Stimulated activated CD8-positive, alpha-beta memory T cell treated with anti-CD3 and anti-CD28 coated beads, Interleukin-15, amount 100 ng/mL, for 4 hours (primary cell): ENCODE data around the gene MEA1.

Experiments used
- DNase-seq, 2 donors: peaks; one replicate each; pipeline ENCODE4 v3.0.0-alpha.2; 2020; ENCODE audit warnings: low read depth in 2 of 2

The MEA1 gene

GRCh38 chr6:43038727-43039126 is 25.0 kb upstream of the MEA1 start:
- DNase-seq = no peak

- DNase-seq = no peak
These were observed 24.0 kb upstream of the MEA1 start for GRCh38 chr6:43037706-43038105.

GRCh38 chr6:43037197-43037596 is 23.5 kb upstream of the MEA1 start:
- DNase-seq = no peak

GRCh38 chr6:43036712-43037111 is 23.0 kb upstream of the MEA1 start:
- no peak for DNase-seq

- DNase-seq = no peak
These were observed 21.9 kb upstream of the MEA1 start for GRCh38 chr6:43035495-43036194.

GRCh38 chr6:43034190-43034525 is 20.4 kb upstream of the MEA1 start:
- DNase-seq = no peak

GRCh38 chr6:43033496-43034189 is 19.9 kb upstream of the MEA1 start:
- no peak for DNase-seq

GRCh38 chr6:43032326-43032725 is 18.6 kb upstream of the MEA1 start:
- no peak for DNase-seq

GRCh38 chr6:43029120-43029519 is 15.4 kb upstream of the MEA1 start:
- no peak for DNase-seq

GRCh38 chr6:43026365-43026764 is 12.6 kb upstream of the MEA1 start:
- DNase-seq = no peak

- DNase-seq = no peak
These were observed 10.7 kb upstream of the MEA1 start for GRCh38 chr6:43024436-43024835.

GRCh38 chr6:43021270-43022047 is 7.7 kb upstream of the MEA1 start, which contains the start of gene RRP36:
TSS of gene RRP36 (plus strand) at chr6:43021623. CDS start at chr6:43021655, 32 bp downstream.
- DNase-seq = peak; percentile 42 to 50

GRCh38 chr6:43020847-43021246 is 7.1 kb upstream of the MEA1 start:
- no peak for DNase-seq

GRCh38 chr6:43020052-43020705 is 6.4 kb upstream of the MEA1 start:
- DNase-seq = no peak

- no peak for DNase-seq
These were observed 5.4 kb upstream of the MEA1 start for GRCh38 chr6:43019152-43019551.

- DNase-seq = no peak
These were observed 3.2 kb upstream of the MEA1 start for GRCh38 chr6:43016943-43017334.

GRCh38 chr6:43016176-43016942 is 2.6 kb upstream of the MEA1 start:
- no peak for DNase-seq

- no peak for DNase-seq
These were observed 726 bp upstream of the MEA1 start for GRCh38 chr6:43014434-43014909.

GRCh38 chr6:43013097-43013842 is 476 bp downstream of the MEA1 start:
- DNase-seq = no peak

- DNase-seq = no peak
These were observed 1.4 kb downstream of the MEA1 start for GRCh38 chr6:43012364-43012763.

GRCh38 chr6:43011207-43011606 is 2.5 kb downstream of the MEA1 start:
- DNase-seq = no peak
